ENCODE data around the gene ZSCAN20.

Gene ZSCAN20

GRCh38 chr1:33433509-33434362 is 38.7 kb upstream of the ZSCAN20 start:
- Histone ChIP-seq H3K27me3 (ENCODE audit: control insufficient read depth, insufficient read depth, low read length, poor library complexity, severe bottlenecking) (peaks cover 16% of the 10 kb centered on the region), H3K36me3 (ENCODE audit: control insufficient read depth, insufficient read depth, low read length) (no peaks in the 10 kb centered on the region), H3K4me3 (ENCODE audit: insufficient read depth, low read depth, low read length) (no peak overlapping the region), H3K9me3 (ENCODE audit: control insufficient read depth, low read length) (no peaks in the 10 kb centered on the region), H3K4me1 (ENCODE audit: control insufficient read depth, insufficient read depth, low read length) (peaks cover 18% of the 10 kb centered on the region), H3K27ac (ENCODE audit: insufficient read depth, low read depth, low read length, poor library complexity, severe bottlenecking) (no peak overlapping the region)
- WGBS, 2 experiments = 84 to 91% methylated on average over 3 of the region's 3 CpGs

- peaks cover 12% of the 10 kb centered on the region for H3K4me1 ChIP-seq (ENCODE audit: control insufficient read depth, insufficient read depth, low read length)
- WGBS, 2 experiments = 96 to 100% methylated on average over 1 of the region's 1 CpG
- no peaks in the 10 kb centered on the region for H3K36me3 ChIP-seq (ENCODE audit: control insufficient read depth, insufficient read depth, low read length)
- H3K9me3 ChIP-seq (ENCODE audit: control insufficient read depth, low read length) = no peaks in the 10 kb centered on the region
- H3K27me3 ChIP-seq (ENCODE audit: control insufficient read depth, insufficient read depth, low read length, poor library complexity, severe bottlenecking) = peaks cover 9% of the 10 kb centered on the region
- H3K27ac ChIP-seq (ENCODE audit: insufficient read depth, low read depth, low read length, poor library complexity, severe bottlenecking) = no peak overlapping the region
- H3K4me3 ChIP-seq (ENCODE audit: insufficient read depth, low read depth, low read length) = no peak overlapping the region
These were observed 38.1 kb upstream of the ZSCAN20 start for GRCh38 chr1:33434363-33434750.

- Histone ChIP-seq H3K27ac (ENCODE audit: insufficient read depth, low read depth, low read length, poor library complexity, severe bottlenecking) (no peak overlapping the region), H3K9me3 (ENCODE audit: control insufficient read depth, low read length) (no peaks in the 10 kb centered on the region), H3K4me3 (ENCODE audit: insufficient read depth, low read depth, low read length) (no peak overlapping the region), H3K27me3 (ENCODE audit: control insufficient read depth, insufficient read depth, low read length, poor library complexity, severe bottlenecking) (peaks cover under 1% of the 10 kb centered on the region), H3K4me1 (ENCODE audit: control insufficient read depth, insufficient read depth, low read length) (peaks cover 7% of the 10 kb centered on the region), H3K36me3 (ENCODE audit: control insufficient read depth, insufficient read depth, low read length) (no peaks in the 10 kb centered on the region)
- 78 to 88% methylated on average over 3 to 4 of the region's 4 CpGs for WGBS, 2 experiments
These were observed 37.2 kb upstream of the ZSCAN20 start for GRCh38 chr1:33435096-33435820.

GRCh38 chr1:33436557-33437285 is 35.7 kb upstream of the ZSCAN20 start:
- WGBS, 2 experiments = 87 to 91% methylated on average over 3 of the region's 4 CpGs
- Histone ChIP-seq H3K27ac (ENCODE audit: insufficient read depth, low read depth, low read length, poor library complexity, severe bottlenecking) (no peak overlapping the region), H3K4me3 (ENCODE audit: insufficient read depth, low read depth, low read length) (no peak overlapping the region), H3K36me3 (ENCODE audit: control insufficient read depth, insufficient read depth, low read length) (no peaks in the 10 kb centered on the region), H3K27me3 (ENCODE audit: control insufficient read depth, insufficient read depth, low read length, poor library complexity, severe bottlenecking) (no peaks in the 10 kb centered on the region), H3K4me1 (ENCODE audit: control insufficient read depth, insufficient read depth, low read length) (peaks cover 7% of the 10 kb centered on the region), H3K9me3 (ENCODE audit: control insufficient read depth, low read length) (no peaks in the 10 kb centered on the region)

GRCh38 chr1:33438364-33439160 is 33.9 kb upstream of the ZSCAN20 start:
- Histone ChIP-seq H3K4me3 (ENCODE audit: insufficient read depth, low read depth, low read length) (no peak overlapping the region), H3K27me3 (ENCODE audit: control insufficient read depth, insufficient read depth, low read length, poor library complexity, severe bottlenecking) (no peaks in the 10 kb centered on the region), H3K9me3 (ENCODE audit: control insufficient read depth, low read length) (no peaks in the 10 kb centered on the region), H3K4me1 (ENCODE audit: control insufficient read depth, insufficient read depth, low read length) (peaks cover 7% of the 10 kb centered on the region), H3K36me3 (ENCODE audit: control insufficient read depth, insufficient read depth, low read length) (no peaks in the 10 kb centered on the region), H3K27ac (ENCODE audit: insufficient read depth, low read depth, low read length, poor library complexity, severe bottlenecking) (no peak overlapping the region)
- WGBS, 2 experiments = 71 to 79% methylated on average over 6 of the region's 6 CpGs

- no peak overlapping the region for H3K27ac ChIP-seq (ENCODE audit: insufficient read depth, low read depth, low read length, poor library complexity, severe bottlenecking)
- WGBS, 2 experiments = 80 to 90% methylated on average over 1 of the region's 1 CpG
- no peaks in the 10 kb centered on the region for H3K36me3 ChIP-seq (ENCODE audit: control insufficient read depth, insufficient read depth, low read length)
- H3K4me1 ChIP-seq (ENCODE audit: control insufficient read depth, insufficient read depth, low read length) = peaks cover 7% of the 10 kb centered on the region
- H3K9me3 ChIP-seq (ENCODE audit: control insufficient read depth, low read length) = no peaks in the 10 kb centered on the region
- no peak overlapping the region for H3K4me3 ChIP-seq (ENCODE audit: insufficient read depth, low read depth, low read length)
- H3K27me3 ChIP-seq (ENCODE audit: control insufficient read depth, insufficient read depth, low read length, poor library complexity, severe bottlenecking) = no peaks in the 10 kb centered on the region
These were observed 32.8 kb upstream of the ZSCAN20 start for GRCh38 chr1:33439662-33440061.

GRCh38 chr1:33441088-33441745 is 31.2 kb upstream of the ZSCAN20 start:
- Histone ChIP-seq H3K27me3 (ENCODE audit: control insufficient read depth, insufficient read depth, low read length, poor library complexity, severe bottlenecking) (no peaks in the 10 kb centered on the region), H3K27ac (ENCODE audit: insufficient read depth, low read depth, low read length, poor library complexity, severe bottlenecking) (no peak overlapping the region), H3K4me3 (ENCODE audit: insufficient read depth, low read depth, low read length) (no peak overlapping the region), H3K9me3 (ENCODE audit: control insufficient read depth, low read length) (no peaks in the 10 kb centered on the region), H3K4me1 (ENCODE audit: control insufficient read depth, insufficient read depth, low read length) (peaks cover 7% of the 10 kb centered on the region), H3K36me3 (ENCODE audit: control insufficient read depth, insufficient read depth, low read length) (no peaks in the 10 kb centered on the region)
- 85 to 87% methylated on average over 6 of the region's 6 CpGs for WGBS, 2 experiments

- Histone ChIP-seq H3K27ac (ENCODE audit: insufficient read depth, low read depth, low read length, poor library complexity, severe bottlenecking) (no peak overlapping the region), H3K4me3 (ENCODE audit: insufficient read depth, low read depth, low read length) (no peak overlapping the region), H3K27me3 (ENCODE audit: control insufficient read depth, insufficient read depth, low read length, poor library complexity, severe bottlenecking) (no peaks in the 10 kb centered on the region), H3K9me3 (ENCODE audit: control insufficient read depth, low read length) (no peaks in the 10 kb centered on the region), H3K4me1 (ENCODE audit: control insufficient read depth, insufficient read depth, low read length) (peaks cover under 1% of the 10 kb centered on the region), H3K36me3 (ENCODE audit: control insufficient read depth, insufficient read depth, low read length) (no peaks in the 10 kb centered on the region)
- WGBS, 2 experiments = 95 to 97% methylated on average over 1 of the region's 1 CpG
These were observed 30.3 kb upstream of the ZSCAN20 start for GRCh38 chr1:33442141-33442540.

- Histone ChIP-seq H3K36me3 (ENCODE audit: control insufficient read depth, insufficient read depth, low read length) (no peaks in the 10 kb centered on the region), H3K9me3 (ENCODE audit: control insufficient read depth, low read length) (no peaks in the 10 kb centered on the region), H3K4me1 (ENCODE audit: control insufficient read depth, insufficient read depth, low read length) (no peaks in the 10 kb centered on the region), H3K4me3 (ENCODE audit: insufficient read depth, low read depth, low read length) (no peak overlapping the region), H3K27me3 (ENCODE audit: control insufficient read depth, insufficient read depth, low read length, poor library complexity, severe bottlenecking) (no peaks in the 10 kb centered on the region), H3K27ac (ENCODE audit: insufficient read depth, low read depth, low read length, poor library complexity, severe bottlenecking) (no peak overlapping the region)
- 56 to 66% methylated on average over 3 to 4 of the region's 4 CpGs for WGBS, 2 experiments
These were observed 29.3 kb upstream of the ZSCAN20 start for GRCh38 chr1:33443080-33443704.
